ENCODE data around the gene NTNG2.

DNA sequence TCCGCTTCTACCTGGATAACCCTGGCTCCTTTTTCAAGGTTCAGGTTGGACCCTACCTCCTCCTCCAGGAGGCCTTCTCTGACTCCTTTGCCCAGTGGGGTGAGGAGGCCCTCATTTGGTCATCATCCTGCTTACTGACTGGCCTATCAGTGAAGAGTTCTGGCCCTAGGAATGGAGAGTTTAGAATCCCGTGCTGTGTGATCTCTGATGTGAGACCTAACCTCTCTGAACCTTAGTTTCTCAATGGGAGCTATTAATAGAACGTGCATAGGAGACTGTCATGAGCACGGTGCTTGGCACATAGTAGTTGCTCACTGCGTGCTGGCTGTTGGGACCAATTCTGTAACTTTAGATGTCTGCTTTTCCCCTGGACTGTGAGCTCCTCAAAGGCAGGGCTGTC is 10.3 kb downstream of the NTNG2 start:
- TF ChIP-seq, protein P1, sequence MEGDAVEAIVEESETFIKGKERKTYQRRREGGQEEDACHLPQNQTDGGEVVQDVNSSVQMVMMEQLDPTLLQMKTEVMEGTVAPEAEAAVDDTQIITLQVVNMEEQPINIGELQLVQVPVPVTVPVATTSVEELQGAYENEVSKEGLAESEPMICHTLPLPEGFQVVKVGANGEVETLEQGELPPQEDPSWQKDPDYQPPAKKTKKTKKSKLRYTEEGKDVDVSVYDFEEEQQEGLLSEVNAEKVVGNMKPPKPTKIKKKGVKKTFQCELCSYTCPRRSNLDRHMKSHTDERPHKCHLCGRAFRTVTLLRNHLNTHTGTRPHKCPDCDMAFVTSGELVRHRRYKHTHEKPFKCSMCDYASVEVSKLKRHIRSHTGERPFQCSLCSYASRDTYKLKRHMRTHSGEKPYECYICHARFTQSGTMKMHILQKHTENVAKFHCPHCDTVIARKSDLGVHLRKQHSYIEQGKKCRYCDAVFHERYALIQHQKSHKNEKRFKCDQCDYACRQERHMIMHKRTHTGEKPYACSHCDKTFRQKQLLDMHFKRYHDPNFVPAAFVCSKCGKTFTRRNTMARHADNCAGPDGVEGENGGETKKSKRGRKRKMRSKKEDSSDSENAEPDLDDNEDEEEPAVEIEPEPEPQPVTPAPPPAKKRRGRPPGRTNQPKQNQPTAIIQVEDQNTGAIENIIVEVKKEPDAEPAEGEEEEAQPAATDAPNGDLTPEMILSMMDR (IDR thresholded peaks at IDR 0.05; ENCODE audit: low read length) = no peak
- TF ChIP-seq EZH2 (optimal IDR thresholded peaks at IDR 0.05; ENCODE audit: low read depth, low read length) = no peak
- no peak for TF ChIP-seq EZH2phosphoT487 (IDR thresholded peaks at IDR 0.05; ENCODE audit: low read length)
